SH-SY5Y (cell line): ENCODE data around the gene LIX1.

Experiments
- GATA2 ChIP-seq: IDR thresholded peaks from 2 replicates; pipeline ENCODE4 v1.6.1; 2011; ENCODE audit warnings: mild to moderate bottlenecking, low read depth, low read length
- GATA3 ChIP-seq: IDR thresholded peaks from 2 replicates; pipeline ENCODE4 v1.6.1; 2011; ENCODE audit warnings: low read depth, mild to moderate bottlenecking, low read length, moderate library complexity

LIX1 gene

GRCh38 chr5:97142521-97143254 is at the start of gene LIX1:
Gene LIX1, minus strand, starts transcription at chr5:97142611. Its CDS starts 35 bp downstream, at chr5:97142576.
- TF ChIP-seq GATA3 (no peak), GATA2 (peak; percentile 72)

GRCh38 chr5:97191893-97192292 is 49.5 kb upstream of the LIX1 start:
- TF ChIP-seq GATA3 (no peak), GATA2 (no peak)

- no peak for TF ChIP-seq GATA3
- no peak for TF ChIP-seq GATA2
Observed at GRCh38 chr5:97183930-97184213, 41.5 kb upstream of the LIX1 start.

- TF ChIP-seq GATA2 (no peak), GATA3 (no peak)
Observed at GRCh38 chr5:97183100-97183929, 40.9 kb upstream of the LIX1 start, which contains the start of gene RIOK2. Gene RIOK2, minus strand, starts transcription at chr5:97183247. Its CDS starts 56 bp downstream, at chr5:97183191.

GRCh38 chr5:97182571-97183099 is 40.2 kb upstream of the LIX1 start:
- no peak for TF ChIP-seq GATA3
- TF ChIP-seq GATA2 = no peak

- TF ChIP-seq GATA3 = no peak
- no peak for TF ChIP-seq GATA2
Observed at GRCh38 chr5:97181856-97182545, 39.6 kb upstream of the LIX1 start.

- TF ChIP-seq GATA2 (no peak), GATA3 (no peak)
Observed at GRCh38 chr5:97172227-97172626, 29.8 kb upstream of the LIX1 start.

- no peak for TF ChIP-seq GATA2
- TF ChIP-seq GATA3 = no peak
Observed at GRCh38 chr5:97171703-97172102, 29.3 kb upstream of the LIX1 start.

- TF ChIP-seq GATA2 (no peak), GATA3 (no peak)
Observed at GRCh38 chr5:97167435-97167834, 25.0 kb upstream of the LIX1 start.

GRCh38 chr5:97165726-97166125 is 23.3 kb upstream of the LIX1 start:
- TF ChIP-seq GATA2 (no peak), GATA3 (no peak)

- TF ChIP-seq GATA3 (no peak), GATA2 (no peak)
Observed at GRCh38 chr5:97164846-97165245, 22.4 kb upstream of the LIX1 start.

GRCh38 chr5:97163790-97164285 is 21.4 kb upstream of the LIX1 start:
- TF ChIP-seq GATA3 = no peak
- no peak for TF ChIP-seq GATA2

- TF ChIP-seq GATA2 (no peak), GATA3 (no peak)
Observed at GRCh38 chr5:97163360-97163764, 21.0 kb upstream of the LIX1 start.

- TF ChIP-seq GATA3 = no peak
- no peak for TF ChIP-seq GATA2
Observed at GRCh38 chr5:97162045-97162444, 19.6 kb upstream of the LIX1 start.

- no peak for TF ChIP-seq GATA2
- TF ChIP-seq GATA3 = no peak
Observed at GRCh38 chr5:97157689-97158088, 15.3 kb upstream of the LIX1 start.
